Naive thymus-derived CD4-positive, alpha-beta T cell (primary cell): ENCODE data around the gene VCAN. TPM values are rescaled to one million over a fixed set of nuclear protein-coding genes. Genes with fewer than 3 reads are reported as not detected.

ENCODE experiments used
- ATAC-seq: fragments of 150-1000 bp; cut with Tn5 transposase; 2 replicates; pipeline ENCODE4 v1.10.0; 2021; ENCODE audit warnings: mild to moderate bottlenecking, moderate library complexity
- CTCF ChIA-PET: fragments of 350-600 bp; sonication (Branson Sonifier 250); formaldehyde crosslinking; loops from one replicate; lab custom pipeline; 2021; ENCODE audit warnings: antibody characterized with exemption; lab: Charles Lee
- POLR2A ChIA-PET: fragments of 350-600 bp; sonication (Branson Sonifier 250); formaldehyde crosslinking; loops from one replicate; lab custom pipeline; 2021; ENCODE audit warnings: antibody characterized with exemption, inconsistent platforms; lab: Charles Lee
- DNase-seq, 9 donors: peaks; one replicate each; pipeline versions ENCODE4 v3.0.0 to v3.0.0-alpha.2; 2020 to 2022; ENCODE audit warnings: mixed read lengths in 1 of 9
- H3K27ac ChIP-seq: one replicate; pipeline ENCODE4 v1.7.0; 2013; ENCODE audit warnings: mild to moderate bottlenecking, low read depth, low read length, moderate library complexity
- H3K27me3 ChIP-seq, 2 donors: one replicate each; pipeline ENCODE4 v1.7.0; 2013; ENCODE audit warnings: low read length in 2 of 2, mild to moderate bottlenecking in 2 of 2, moderate library complexity in 2 of 2; ENCODE audit not compliant: control insufficient read depth in 2 of 2, insufficient read depth in 2 of 2
- H3K36me3 ChIP-seq, 3 experiments: 1 replicate in 2 of 3; 2 replicates in 1 of 3; pipeline ENCODE4 v1.7.0; 2013; ENCODE audit warnings: low read length in 3 of 3, mild to moderate bottlenecking in 3 of 3, moderate library complexity in 1 of 3; ENCODE audit not compliant: insufficient read depth in 3 of 3, control insufficient read depth in 2 of 3
- H3K4me1 ChIP-seq, 2 donors: one replicate each; pipeline ENCODE4 v1.7.0; 2013; ENCODE audit warnings: low read length in 2 of 2, mild to moderate bottlenecking in 2 of 2, moderate library complexity in 1 of 2; ENCODE audit not compliant: control insufficient read depth in 2 of 2, insufficient read depth in 2 of 2
- H3K4me3 ChIP-seq: 2 replicates; pipeline ENCODE4 v1.7.0; 2013; ENCODE audit warnings: mild to moderate bottlenecking, low read length
- H3K9me3 ChIP-seq, 3 experiments: 1 replicate in 2 of 3; 2 replicates in 1 of 3; pipeline ENCODE4 v1.7.0; 2013; ENCODE audit warnings: low read length in 3 of 3; ENCODE audit not compliant: control insufficient read depth in 2 of 3
- H3K27ac Mint-ChIP-seq, 9 donors: one replicate each; pipeline ENCODE4 v1.8.0; 2020 to 2022; ENCODE audit warnings: mixed read lengths in 9 of 9, mild to moderate bottlenecking in 8 of 9, moderate library complexity in 5 of 9, inconsistent platforms in 2 of 9
- H3K27me3 Mint-ChIP-seq, 5 donors: one replicate each; pipeline ENCODE4 v1.8.0; 2021 to 2022; ENCODE audit warnings: mixed read lengths in 5 of 5, mild to moderate bottlenecking in 1 of 5
- H3K36me3 Mint-ChIP-seq, 5 donors: one replicate each; pipeline ENCODE4 v1.8.0; 2020 to 2022; ENCODE audit warnings: mixed read lengths in 5 of 5, mild to moderate bottlenecking in 3 of 5, inconsistent platforms in 1 of 5
- H3K4me1 Mint-ChIP-seq, 7 donors: one replicate each; pipeline ENCODE4 v1.8.0; 2020 to 2022; ENCODE audit warnings: mixed read lengths in 7 of 7, mild to moderate bottlenecking in 3 of 7, inconsistent platforms in 1 of 7
- H3K4me3 Mint-ChIP-seq, 10 donors: one replicate each; pipeline ENCODE4 v1.8.0; 2020 to 2022; ENCODE audit warnings: mild to moderate bottlenecking in 10 of 10, mixed read lengths in 10 of 10, moderate library complexity in 6 of 10, inconsistent platforms in 2 of 10
- H3K9me3 Mint-ChIP-seq, 11 donors: one replicate each; pipeline ENCODE4 v1.8.0; 2020 to 2022; ENCODE audit warnings: mixed read lengths in 11 of 11, mild to moderate bottlenecking in 4 of 11, inconsistent platforms in 1 of 11, moderate library complexity in 1 of 11
- intact Hi-C, 2 donors: fragments of 100-400 bp; cut with micrococcal nuclease; formaldehyde crosslinking; loops; one replicate each; pipeline ENCODE4 v1.15.1; 2023
- polyA plus RNA-seq, 2 donors: library from polyadenylated mRNA; unstranded; fragments of 300-500 nt; fragmentation: Illumina TruSeq; gene quantifications; one replicate each; pipeline ENCODE4 v1.2.3, GENCODE V29; 2021
- total RNA-seq, 6 experiments: library from RNA in 5 of 6; stranded (reverse) in 5 of 6; gene quantifications; 1 replicate in 5 of 6; 2 replicates in 1 of 6; pipeline ENCODE4 v1.2.3 and lab custom pipeline; 2021 to 2026

The VCAN gene
- total and polyA plus RNA-seq, 7 experiments from 2014 or later, result 0.28 to 563 (median 1.1) TPM

- H3K4me3 Mint-ChIP-seq, result peak overlapping the region; percentile 78 to 90 (median 84)
- H3K9me3 ChIP-seq, result no peaks in the 10 kb centered on the region
- intact Hi-C loops, result loop anchor here (1.0 to 2.0 kb wide), 5 partner anchors 42 to 1116 kb away; partner anchors contain the start of genes TMEM167A (in 1 of the 2) and XRCC4 (in 1 of the 2)
- H3K27me3 ChIP-seq, result peaks cover 0 to 15% of the 10 kb centered on the region in 2 donors
- peaks cover 17 to 42% (median 38%) of the 10 kb centered on the region in 7 donors for H3K4me1 Mint-ChIP-seq
- H3K4me1 ChIP-seq, result peaks cover 4 to 23% of the 10 kb centered on the region in 2 donors
- peaks cover 0 to 4% (median 0%) of the 10 kb centered on the region in 5 donors for H3K36me3 Mint-ChIP-seq
- peak; percentile 45 for ATAC-seq
- no peaks in the 10 kb centered on the region for H3K36me3 ChIP-seq
- H3K27ac Mint-ChIP-seq, result no peak overlapping the region
- peak in 2 of 9 donors; percentile 9 to 28 for DNase-seq
- peaks cover 0 to 4% (median 0%) of the 10 kb centered on the region in 11 donors for H3K9me3 Mint-ChIP-seq
- ChIA-PET CTCF (no interaction called here), POLR2A (no interaction called here)
- H3K4me3 ChIP-seq, result peak overlapping the region; percentile 24
- peaks cover 80 to 89% (median 84%) of the 10 kb centered on the region in 5 donors for H3K27me3 Mint-ChIP-seq
- no peak overlapping the region for H3K27ac ChIP-seq
Observed at GRCh38 chr5:83472508-83473345, 1.2 kb downstream of the VCAN start.

- Histone ChIP-seq H3K9me3 (no peaks in the 10 kb centered on the region), H3K4me1 (peaks cover 4 to 23% of the 10 kb centered on the region in 2 donors), H3K27ac (no peak overlapping the region), H3K4me3 (peak overlapping the region; percentile 24), H3K36me3 (no peaks in the 10 kb centered on the region), H3K27me3 (peaks cover 0 to 15% of the 10 kb centered on the region in 2 donors)
- peak in 8 of 9 donors; percentile 16 to 60 (median 26) for DNase-seq
- peak overlapping the region in 1 of 9 donors; percentile 38 for H3K27ac Mint-ChIP-seq
- H3K4me1 Mint-ChIP-seq, result peaks cover 17 to 42% (median 38%) of the 10 kb centered on the region in 7 donors
- H3K9me3 Mint-ChIP-seq, result peaks cover 0 to 4% (median 0%) of the 10 kb centered on the region in 11 donors
- intact Hi-C loops, result loop anchor here (1.0 to 2.0 kb wide), 5 partner anchors 43 to 1117 kb away; partner anchors contain the start of genes TMEM167A (in 1 of the 2) and XRCC4 (in 1 of the 2)
- peaks cover 73 to 86% (median 80%) of the 10 kb centered on the region in 5 donors for H3K27me3 Mint-ChIP-seq
- peaks cover 0 to 4% (median 0%) of the 10 kb centered on the region in 5 donors for H3K36me3 Mint-ChIP-seq
- CTCF ChIA-PET, result no interaction called here
- POLR2A ChIA-PET, result no interaction called here
- H3K4me3 Mint-ChIP-seq, result peak overlapping the region; percentile 78 to 90 (median 84)
- ATAC-seq, result peak; percentile 66
Observed at GRCh38 chr5:83473346-83474160, 2.0 kb downstream of the VCAN start.

DNA sequence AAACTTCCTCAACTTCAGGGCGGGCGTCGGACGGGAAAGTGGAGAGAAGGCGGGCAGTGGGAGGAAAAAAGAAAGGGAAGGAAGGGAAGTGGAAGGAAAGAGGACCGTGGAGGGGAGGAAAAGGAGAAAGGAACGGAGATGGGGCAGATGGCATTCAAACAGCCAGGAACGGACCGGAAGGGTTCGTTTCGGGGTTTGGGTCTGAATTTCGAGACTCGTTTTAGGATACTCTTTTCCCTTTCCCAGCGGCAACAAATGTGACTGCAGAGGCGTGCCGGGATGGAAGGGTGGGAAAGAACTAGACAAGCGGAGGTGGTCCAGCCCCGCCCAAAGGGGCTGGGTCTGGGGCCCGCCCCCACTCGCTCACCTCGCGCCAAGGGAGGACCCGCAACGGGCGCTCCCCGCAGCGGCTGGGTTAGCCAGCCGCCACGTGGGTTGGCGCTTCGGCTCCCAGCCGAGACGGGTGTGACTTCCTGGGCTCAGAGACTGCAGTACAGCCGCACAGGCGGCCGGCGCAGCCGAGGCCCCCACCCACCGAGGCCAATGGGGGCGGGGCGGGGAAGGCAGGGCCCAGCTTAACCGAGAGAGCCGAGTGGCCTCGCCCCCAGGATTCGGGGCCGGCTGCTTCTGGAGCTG, 2.7 kb downstream of the VCAN start:
- Mint-ChIP-seq H3K36me3 (peaks cover 0 to 4% (median 0%) of the 10 kb centered on the region in 5 donors), H3K27me3 (peaks cover 70 to 83% (median 80%) of the 10 kb centered on the region in 5 donors), H3K27ac (peak overlapping the region in 1 of 9 donors; percentile 38), H3K9me3 (peaks cover 0 to 4% (median 0%) of the 10 kb centered on the region in 11 donors), H3K4me1 (peaks cover 17 to 42% (median 38%) of the 10 kb centered on the region in 7 donors), H3K4me3 (peak overlapping the region; percentile 78 to 90 (median 84))
- ATAC-seq (peak; percentile 51), DNase-seq (peak in 3 of 9 donors; percentile 11 to 51 (median 15))
- ChIA-PET CTCF (no interaction called here), POLR2A (no interaction called here)
- no peaks in the 10 kb centered on the region for H3K36me3 ChIP-seq
- peaks cover 0 to 20% of the 10 kb centered on the region in 2 donors for H3K27me3 ChIP-seq
- peaks cover 4 to 23% of the 10 kb centered on the region in 2 donors for H3K4me1 ChIP-seq
- intact Hi-C loops, result no loop called here
- no peaks in the 10 kb centered on the region for H3K9me3 ChIP-seq
- no peak overlapping the region for H3K27ac ChIP-seq
- peak overlapping the region; percentile 24 for H3K4me3 ChIP-seq

DNA sequence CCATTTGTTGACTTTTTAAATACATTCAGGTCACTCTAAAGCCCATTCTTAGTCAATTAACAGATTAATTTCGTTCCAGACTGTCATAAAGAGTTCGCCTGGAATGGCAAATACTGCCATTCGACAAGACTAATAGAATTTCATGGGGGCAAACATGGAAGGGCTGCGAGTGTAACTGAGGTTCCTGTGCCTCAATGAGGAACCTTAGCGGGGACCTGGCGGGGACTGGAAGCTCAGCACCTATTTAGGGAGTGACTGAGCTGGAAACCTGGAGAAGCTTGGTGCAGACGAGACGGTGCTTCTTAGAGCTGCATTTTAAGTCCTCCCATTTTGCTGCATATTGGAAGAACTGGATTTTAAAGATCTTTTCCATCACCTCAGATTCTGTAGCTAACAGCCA, 3.4 kb downstream of the VCAN start:
- no peaks in the 10 kb centered on the region for H3K9me3 ChIP-seq
- DNase-seq, result no peak
- intact Hi-C loops, result no loop called here
- H3K4me3 ChIP-seq, result no peak overlapping the region
- no peak for ATAC-seq
- Mint-ChIP-seq H3K9me3 (peaks cover 0 to 5% (median 0%) of the 10 kb centered on the region in 11 donors), H3K4me1 (peaks cover 17 to 42% (median 38%) of the 10 kb centered on the region in 7 donors), H3K36me3 (peaks cover 0 to 4% (median 0%) of the 10 kb centered on the region in 5 donors), H3K4me3 (peak overlapping the region; percentile 28 to 89 (median 58)), H3K27ac (no peak overlapping the region), H3K27me3 (peaks cover 68 to 82% (median 80%) of the 10 kb centered on the region in 5 donors)
- peaks cover 4 to 23% of the 10 kb centered on the region in 2 donors for H3K4me1 ChIP-seq
- peaks cover 0 to 20% of the 10 kb centered on the region in 2 donors for H3K27me3 ChIP-seq
- no peaks in the 10 kb centered on the region for H3K36me3 ChIP-seq
- ChIA-PET CTCF (no interaction called here), POLR2A (no interaction called here)
- H3K27ac ChIP-seq, result no peak overlapping the region

DNA sequence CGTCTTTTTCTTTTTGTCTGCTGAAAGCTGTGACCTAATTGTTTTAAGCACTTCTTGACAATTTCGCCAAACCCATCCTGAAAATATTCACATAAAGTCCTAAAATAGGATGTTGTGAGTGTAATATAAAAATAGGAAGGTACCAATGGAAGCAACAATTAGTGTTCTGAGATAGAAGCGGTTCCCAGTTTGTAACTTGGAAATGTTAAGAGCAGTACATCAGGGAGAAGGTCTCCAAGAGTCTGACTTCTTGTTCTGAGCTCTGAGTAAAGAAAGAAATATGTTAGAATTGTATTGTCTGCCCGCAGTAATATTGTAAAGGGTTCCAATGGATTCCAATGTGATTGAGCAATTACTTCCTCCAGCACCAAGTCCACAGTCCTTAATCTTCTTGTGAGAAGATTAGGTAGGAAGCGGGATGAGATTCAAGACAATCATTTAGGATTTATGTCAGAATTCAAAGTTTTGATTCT, 3.9 kb downstream of the VCAN start:
- Histone ChIP-seq H3K4me3 (no peak overlapping the region), H3K36me3 (no peaks in the 10 kb centered on the region), H3K9me3 (no peaks in the 10 kb centered on the region), H3K27ac (no peak overlapping the region), H3K27me3 (peaks cover 0 to 20% of the 10 kb centered on the region in 2 donors), H3K4me1 (peaks cover 4 to 23% of the 10 kb centered on the region in 2 donors)
- Mint-ChIP-seq H3K27me3 (peaks cover 70 to 82% (median 81%) of the 10 kb centered on the region in 5 donors), H3K36me3 (peaks cover 0 to 4% (median 0%) of the 10 kb centered on the region in 5 donors), H3K4me3 (peak overlapping the region in 8 of 10 donors; percentile 17 to 89 (median 54)), H3K27ac (no peak overlapping the region), H3K9me3 (peaks cover 0 to 5% (median 0%) of the 10 kb centered on the region in 11 donors), H3K4me1 (peaks cover 17 to 42% (median 38%) of the 10 kb centered on the region in 7 donors)
- ChIA-PET CTCF (no interaction called here), POLR2A (no interaction called here)
- intact Hi-C loops, result no loop called here
- DNase-seq, result no peak
- no peak for ATAC-seq
